Measurements from ENCODE around the gene CNTN6.
A peak's percentile ranks its signal among the peaks of the same experiment; 100 is the strongest.

Gene CNTN6

GRCh38 chr3:1252061-1252430 lies 159.2 kb downstream of the CNTN6 start:
- TF ChIP-seq, protein P1, sequence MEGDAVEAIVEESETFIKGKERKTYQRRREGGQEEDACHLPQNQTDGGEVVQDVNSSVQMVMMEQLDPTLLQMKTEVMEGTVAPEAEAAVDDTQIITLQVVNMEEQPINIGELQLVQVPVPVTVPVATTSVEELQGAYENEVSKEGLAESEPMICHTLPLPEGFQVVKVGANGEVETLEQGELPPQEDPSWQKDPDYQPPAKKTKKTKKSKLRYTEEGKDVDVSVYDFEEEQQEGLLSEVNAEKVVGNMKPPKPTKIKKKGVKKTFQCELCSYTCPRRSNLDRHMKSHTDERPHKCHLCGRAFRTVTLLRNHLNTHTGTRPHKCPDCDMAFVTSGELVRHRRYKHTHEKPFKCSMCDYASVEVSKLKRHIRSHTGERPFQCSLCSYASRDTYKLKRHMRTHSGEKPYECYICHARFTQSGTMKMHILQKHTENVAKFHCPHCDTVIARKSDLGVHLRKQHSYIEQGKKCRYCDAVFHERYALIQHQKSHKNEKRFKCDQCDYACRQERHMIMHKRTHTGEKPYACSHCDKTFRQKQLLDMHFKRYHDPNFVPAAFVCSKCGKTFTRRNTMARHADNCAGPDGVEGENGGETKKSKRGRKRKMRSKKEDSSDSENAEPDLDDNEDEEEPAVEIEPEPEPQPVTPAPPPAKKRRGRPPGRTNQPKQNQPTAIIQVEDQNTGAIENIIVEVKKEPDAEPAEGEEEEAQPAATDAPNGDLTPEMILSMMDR (IDR thresholded peaks at IDR 0.05; ENCODE audit: low read depth, low read length), result no peak
- no peak for DNase-seq (ENCODE audit: low read depth in 2 of 2)
- no peak overlapping the region for H3K4me3 ChIP-seq (replicated peaks in 1 of 2; ENCODE audit: low read depth in 2 of 2, low read length in 2 of 2)

- no peak overlapping the region for H3K4me3 ChIP-seq (replicated peaks in 1 of 2; ENCODE audit: low read depth in 2 of 2, low read length in 2 of 2)
- DNase-seq (ENCODE audit: low read depth in 2 of 2), result no peak
- TF ChIP-seq, protein P1 (IDR thresholded peaks at IDR 0.05; ENCODE audit: low read depth, low read length), result no peak
These were observed 169.4 kb downstream of the CNTN6 start for GRCh38 chr3:1262246-1262645.

- no peak overlapping the region for H3K4me3 ChIP-seq (replicated peaks in 1 of 2; ENCODE audit: low read depth in 2 of 2, low read length in 2 of 2)
- no peak for DNase-seq (ENCODE audit: low read depth in 2 of 2)
- TF ChIP-seq, protein P1 (IDR thresholded peaks at IDR 0.05; ENCODE audit: low read depth, low read length), result no peak
These were observed 170.3 kb downstream of the CNTN6 start for GRCh38 chr3:1263121-1263520.

DNA sequence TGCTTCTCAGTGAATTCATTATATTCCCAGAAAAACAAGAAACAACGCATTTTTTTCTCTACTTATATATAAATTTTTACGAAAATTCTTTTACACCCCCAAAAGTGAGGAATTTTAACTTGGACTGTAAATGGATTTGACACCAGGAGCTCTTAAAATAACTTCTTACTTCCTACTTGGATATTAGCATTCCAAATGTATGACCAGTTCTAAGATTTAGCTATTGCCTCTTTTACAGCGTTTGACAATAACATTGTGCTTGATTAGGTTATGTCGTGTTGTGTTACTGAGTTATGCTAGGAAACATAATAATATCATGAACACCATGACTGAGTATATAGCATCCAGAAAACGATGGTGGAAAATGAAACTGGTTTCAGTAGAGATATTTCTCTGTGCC lies 177.0 kb downstream of the CNTN6 start:
- H3K4me3 ChIP-seq (replicated peaks in 1 of 2; ENCODE audit: low read depth in 2 of 2, low read length in 2 of 2), result no peak overlapping the region
- TF ChIP-seq, protein P1 (IDR thresholded peaks at IDR 0.05; ENCODE audit: low read depth, low read length), result no peak
- no peak for DNase-seq (ENCODE audit: low read depth in 2 of 2)

GRCh38 chr3:1272546-1273265 lies 179.9 kb downstream of the CNTN6 start:
- no peak for DNase-seq (ENCODE audit: low read depth in 2 of 2)
- no peak overlapping the region for H3K4me3 ChIP-seq (replicated peaks in 1 of 2; ENCODE audit: low read depth in 2 of 2, low read length in 2 of 2)
- TF ChIP-seq, protein P1 (IDR thresholded peaks at IDR 0.05; ENCODE audit: low read depth, low read length), result no peak

DNA sequence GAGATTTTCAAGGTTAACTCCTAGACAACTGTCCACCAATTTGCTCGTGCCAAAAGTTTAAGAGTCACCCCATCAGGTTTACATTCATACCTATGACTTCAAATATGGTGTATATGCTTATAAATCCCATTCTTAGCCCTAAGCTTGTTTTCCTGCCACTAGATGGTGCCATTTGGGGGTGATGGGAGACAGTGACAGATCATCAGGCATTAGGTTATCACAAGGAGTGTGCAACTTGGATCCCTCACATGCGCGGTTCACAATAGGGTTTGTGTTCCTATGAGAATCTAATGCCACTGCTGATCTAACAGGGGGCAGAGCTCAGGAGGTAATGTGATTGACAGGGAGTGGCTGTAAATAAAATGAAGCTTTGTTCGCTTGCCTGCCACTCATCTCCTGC lies 182.7 kb downstream of the CNTN6 start:
- peak in 1 of 2 donors; percentile 7 for DNase-seq (ENCODE audit: low read depth in 2 of 2)
- TF ChIP-seq, protein P1 (IDR thresholded peaks at IDR 0.05; ENCODE audit: low read depth, low read length), result no peak
- no peak overlapping the region for H3K4me3 ChIP-seq (replicated peaks in 1 of 2; ENCODE audit: low read depth in 2 of 2, low read length in 2 of 2)

GRCh38 chr3:1287815-1288214 lies 195.0 kb downstream of the CNTN6 start:
- DNase-seq (ENCODE audit: low read depth in 2 of 2), result no peak
- H3K4me3 ChIP-seq (replicated peaks in 1 of 2; ENCODE audit: low read depth in 2 of 2, low read length in 2 of 2), result no peak overlapping the region
- TF ChIP-seq, protein P1 (IDR thresholded peaks at IDR 0.05; ENCODE audit: low read depth, low read length), result no peak
